T1000 (cell line): ENCODE results near the gene CLCN7.
A peak's percentile ranks its signal among the peaks of the same experiment; 100 is the strongest.

Experiments used
- DNase-seq: peaks from one replicate; lab custom pipeline; 2025; ENCODE audit warnings: mixed read lengths; lab: John Stamatoyannopoulos, UW

The CLCN7 gene, protein sequence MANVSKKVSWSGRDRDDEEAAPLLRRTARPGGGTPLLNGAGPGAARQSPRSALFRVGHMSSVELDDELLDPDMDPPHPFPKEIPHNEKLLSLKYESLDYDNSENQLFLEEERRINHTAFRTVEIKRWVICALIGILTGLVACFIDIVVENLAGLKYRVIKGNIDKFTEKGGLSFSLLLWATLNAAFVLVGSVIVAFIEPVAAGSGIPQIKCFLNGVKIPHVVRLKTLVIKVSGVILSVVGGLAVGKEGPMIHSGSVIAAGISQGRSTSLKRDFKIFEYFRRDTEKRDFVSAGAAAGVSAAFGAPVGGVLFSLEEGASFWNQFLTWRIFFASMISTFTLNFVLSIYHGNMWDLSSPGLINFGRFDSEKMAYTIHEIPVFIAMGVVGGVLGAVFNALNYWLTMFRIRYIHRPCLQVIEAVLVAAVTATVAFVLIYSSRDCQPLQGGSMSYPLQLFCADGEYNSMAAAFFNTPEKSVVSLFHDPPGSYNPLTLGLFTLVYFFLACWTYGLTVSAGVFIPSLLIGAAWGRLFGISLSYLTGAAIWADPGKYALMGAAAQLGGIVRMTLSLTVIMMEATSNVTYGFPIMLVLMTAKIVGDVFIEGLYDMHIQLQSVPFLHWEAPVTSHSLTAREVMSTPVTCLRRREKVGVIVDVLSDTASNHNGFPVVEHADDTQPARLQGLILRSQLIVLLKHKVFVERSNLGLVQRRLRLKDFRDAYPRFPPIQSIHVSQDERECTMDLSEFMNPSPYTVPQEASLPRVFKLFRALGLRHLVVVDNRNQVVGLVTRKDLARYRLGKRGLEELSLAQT

DNA sequence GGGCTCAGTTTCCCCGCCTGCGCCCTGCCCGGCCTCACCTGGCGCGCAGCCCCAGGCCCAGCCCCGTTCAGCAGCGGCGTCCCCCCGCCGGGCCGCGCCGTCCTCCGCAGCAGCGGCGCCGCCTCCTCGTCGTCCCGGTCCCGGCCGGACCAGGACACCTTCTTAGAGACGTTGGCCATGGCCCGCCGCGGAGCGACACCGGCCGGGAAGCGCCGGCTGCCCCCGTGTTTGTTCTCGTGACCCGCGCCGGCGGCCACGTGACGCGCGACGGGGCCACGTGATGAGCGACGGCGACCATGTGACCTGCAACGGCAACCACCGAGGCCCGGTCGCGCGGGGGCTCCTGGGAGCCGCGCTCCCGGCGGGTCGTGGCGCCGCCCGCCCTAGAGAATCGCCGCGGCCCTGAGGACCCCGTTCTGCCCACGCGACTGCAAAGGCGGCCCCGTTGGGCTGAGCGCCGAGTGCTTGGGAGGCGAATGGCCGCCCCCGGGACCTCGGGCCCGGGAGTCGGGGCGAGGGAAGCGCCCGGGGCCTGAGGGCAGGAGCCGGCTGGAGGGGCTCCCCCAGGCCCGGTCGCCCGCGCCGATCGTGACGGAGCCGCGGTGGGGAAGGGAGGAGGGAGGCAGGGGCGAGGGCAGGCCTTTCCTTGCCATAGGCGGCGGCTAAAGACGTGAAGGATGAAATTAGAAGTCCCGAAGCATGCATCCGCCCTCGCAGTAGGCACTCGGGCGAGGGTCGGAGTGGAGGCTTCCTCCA lies at the start of gene CLCN7:
TSS of gene CLCN7 (minus strand) at position 233 of the 756 bp plus-strand sequence. CDS start at position 179, 54 bp downstream.
- peak; percentile 63 for DNase-seq

DNA sequence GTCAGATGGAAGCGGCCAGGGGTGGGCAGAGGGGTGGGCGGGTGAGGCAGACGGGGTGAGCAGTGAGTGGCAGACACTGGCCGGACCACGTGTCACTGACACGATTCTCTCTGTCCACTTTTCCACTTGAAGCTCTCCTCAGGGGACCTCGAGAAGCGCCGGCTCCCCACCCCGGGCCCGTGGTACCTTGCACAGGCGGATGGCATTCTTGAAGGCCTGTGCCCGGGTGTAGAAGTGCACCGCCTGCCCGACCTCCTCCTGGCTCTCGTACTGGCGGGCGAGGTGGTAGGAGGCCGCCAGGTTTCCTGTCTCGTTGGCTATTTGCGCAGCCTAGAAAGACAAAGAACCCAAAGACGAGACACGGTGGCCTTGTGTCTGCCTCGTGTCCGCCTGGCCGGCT lies 49.5 kb upstream of the CLCN7 start:
- DNase-seq: no peak

DNA sequence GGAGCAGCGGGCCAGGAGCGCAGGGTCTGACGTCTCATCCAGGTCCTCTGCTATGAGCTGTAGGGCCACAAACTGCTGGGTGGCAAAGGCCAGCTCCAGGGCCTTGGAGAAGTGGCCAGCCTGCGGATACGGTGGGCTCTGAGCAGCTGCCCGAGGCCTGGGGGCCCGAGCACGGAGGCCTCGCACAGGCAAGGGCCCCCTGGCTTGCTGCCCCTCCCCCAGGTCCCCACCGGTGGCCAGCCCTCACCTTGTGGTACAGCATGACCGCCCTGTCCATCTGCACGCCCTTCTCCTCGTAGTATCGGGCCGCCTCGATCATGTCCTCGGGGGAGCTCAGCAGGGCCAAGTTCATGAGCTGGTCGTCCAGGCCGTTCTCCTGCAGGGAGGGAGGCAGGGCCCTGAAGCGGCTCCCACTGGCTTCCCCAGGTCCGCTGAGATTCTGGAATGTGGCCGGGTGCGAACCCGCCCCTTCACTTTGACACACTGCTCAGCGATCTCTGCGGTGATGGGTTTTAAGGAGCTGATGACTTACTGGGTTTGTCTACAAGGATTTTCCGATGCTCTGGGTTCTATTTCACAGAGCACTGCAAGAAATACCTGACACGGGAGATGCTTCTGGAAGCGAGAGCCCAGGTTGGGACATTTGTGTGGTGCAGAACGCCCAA lies 48.9 kb upstream of the CLCN7 start:
- no peak for DNase-seq

DNA sequence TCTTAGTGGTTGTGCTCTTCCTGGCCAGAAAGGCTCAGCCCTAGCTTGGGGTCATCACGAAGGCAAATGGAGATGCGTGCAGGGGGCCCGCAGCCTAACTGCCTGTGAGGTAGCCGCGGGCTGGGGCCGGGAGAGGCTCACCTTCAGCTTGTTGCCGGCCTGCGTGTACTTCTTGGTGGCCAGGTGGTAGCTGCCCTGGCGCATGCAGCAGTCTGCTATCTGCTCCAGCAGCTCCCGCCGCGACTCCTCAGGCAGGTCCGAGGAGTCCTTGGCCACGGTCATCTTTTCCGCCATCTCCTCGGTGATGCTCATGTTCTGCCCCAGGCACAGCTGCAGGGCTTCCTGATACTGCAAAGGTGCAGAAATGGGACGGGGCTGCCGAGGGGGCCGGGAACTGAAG lies 45.6 kb upstream of the CLCN7 start:
- no peak for DNase-seq

DNA sequence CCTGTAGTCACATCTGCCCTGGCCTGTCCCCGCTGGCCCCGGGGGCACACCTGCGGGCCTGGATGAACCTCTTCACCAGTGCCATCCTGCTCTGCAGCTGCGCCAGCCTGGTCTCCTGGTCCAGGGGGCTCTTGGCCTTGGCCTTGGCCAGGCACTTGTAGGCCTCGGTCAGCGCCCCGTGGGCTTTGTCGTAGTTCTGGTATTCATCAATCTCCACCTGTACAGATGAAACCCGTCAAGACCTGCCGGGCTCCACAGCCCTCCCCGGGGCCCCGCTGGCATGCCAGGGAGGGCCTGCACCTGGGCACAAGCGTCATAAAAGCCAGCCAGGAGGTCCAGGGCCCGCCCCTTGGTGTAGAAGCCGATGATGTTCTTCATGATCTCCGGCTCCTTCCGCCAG lies 45.0 kb upstream of the CLCN7 start:
- no peak for DNase-seq

DNA sequence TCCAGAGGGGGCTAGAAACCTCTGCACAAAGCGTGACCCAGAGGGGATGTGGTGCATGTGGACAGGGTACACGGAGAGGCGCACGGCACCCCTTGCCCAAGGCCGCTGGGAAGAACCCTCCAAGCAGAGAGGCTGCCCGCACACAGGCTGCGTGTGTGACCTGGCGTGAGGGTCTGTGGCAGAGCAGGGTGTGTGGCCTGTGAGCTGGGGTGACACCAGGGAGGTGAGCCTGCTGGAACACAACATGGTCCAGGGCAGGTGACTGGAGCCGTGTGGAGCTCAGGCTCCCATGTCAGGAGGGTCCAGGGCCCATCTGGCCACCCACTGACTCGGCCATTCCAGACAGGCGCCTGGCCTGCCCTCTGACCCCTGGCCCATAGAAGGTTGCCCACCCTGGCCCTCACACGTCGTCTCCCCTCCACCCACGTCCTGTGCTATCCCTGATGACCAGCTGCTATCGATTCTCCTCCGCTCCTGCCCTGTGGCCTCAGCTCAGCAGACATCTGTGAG lies 43.9 kb upstream of the CLCN7 start:
- no peak for DNase-seq

DNA sequence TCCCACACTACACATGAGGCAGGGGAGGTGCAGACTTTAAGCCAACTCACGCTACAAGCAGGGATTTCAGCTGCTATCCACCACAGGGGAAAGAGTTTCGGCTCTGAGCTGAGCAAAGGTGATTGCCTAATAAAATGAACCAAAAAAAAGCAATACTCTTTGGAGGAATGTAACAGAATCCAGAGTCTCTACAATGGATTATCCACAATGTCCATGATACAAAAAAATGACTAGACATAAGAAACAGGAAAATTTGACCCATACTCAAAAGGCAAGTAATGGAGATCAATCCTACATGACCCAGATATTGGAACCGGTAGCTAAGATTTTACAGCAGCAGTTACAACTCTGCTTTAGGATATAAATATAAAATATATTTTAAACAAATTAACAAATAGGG lies 39.7 kb upstream of the CLCN7 start:
- no peak for DNase-seq

DNA sequence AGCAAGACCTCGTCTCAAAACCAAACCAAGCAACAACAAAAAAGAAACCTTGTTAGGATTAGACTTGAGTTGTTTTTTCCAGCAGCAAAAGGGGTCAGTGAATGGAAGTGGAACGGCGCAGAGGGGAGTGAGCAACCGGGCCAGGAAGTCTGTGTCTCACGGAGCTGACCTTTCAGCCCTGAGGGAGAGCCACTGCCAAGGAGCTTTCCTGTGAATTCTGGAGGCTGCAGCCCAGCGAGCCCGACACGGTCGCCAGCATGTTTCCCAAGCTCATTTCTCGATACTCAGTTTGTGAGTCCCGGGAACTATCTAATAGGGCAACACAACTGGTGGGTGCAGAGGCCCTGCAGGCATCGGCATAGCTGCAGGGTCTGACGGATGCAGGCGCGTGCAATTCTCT lies 37.9 kb upstream of the CLCN7 start:
- DNase-seq: no peak

DNA sequence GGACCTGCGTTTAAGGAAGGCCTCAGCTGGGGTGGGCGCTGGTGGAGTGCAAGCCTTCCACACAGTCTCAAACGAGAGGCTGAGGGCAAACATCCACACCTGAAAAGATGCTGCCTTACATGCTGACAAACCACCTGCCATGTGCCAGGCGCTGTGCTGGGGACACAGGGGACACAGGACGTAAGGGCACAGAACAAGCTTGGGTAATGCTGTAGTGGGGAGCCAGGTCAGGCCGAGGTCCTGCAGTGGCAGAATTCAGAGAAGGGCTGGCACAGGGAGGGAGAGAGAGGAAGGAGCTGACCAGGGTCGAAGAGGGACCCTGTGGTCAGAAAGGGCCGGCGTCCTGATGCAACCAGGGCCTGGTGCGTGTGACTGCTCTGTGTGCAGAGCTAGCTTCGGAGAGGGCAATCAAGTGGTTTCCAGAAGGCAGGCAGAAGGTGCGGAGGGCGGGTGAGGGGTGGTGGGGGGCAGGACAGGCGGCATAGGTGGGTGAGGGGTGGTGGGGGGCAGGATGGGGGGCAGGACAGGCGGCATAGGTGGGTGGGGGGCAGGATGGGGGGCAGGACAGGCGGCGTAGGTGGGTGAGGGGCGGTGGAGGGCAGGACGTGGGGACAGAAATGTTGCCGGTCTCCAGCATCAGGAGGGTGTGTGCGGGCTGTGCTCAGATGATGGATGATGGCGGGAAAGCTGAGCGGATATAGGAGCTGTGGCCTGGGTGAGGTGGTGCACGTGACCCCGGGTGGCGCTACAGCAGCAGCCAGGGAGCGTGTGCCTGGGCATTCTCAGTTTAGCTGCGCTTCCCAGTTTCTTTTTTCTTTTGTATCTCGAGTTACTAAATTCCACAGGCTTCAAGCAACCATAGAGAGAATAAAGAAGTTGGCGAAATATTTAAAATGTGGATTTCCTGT lies 37.1 kb upstream of the CLCN7 start:
- no peak for DNase-seq

DNA sequence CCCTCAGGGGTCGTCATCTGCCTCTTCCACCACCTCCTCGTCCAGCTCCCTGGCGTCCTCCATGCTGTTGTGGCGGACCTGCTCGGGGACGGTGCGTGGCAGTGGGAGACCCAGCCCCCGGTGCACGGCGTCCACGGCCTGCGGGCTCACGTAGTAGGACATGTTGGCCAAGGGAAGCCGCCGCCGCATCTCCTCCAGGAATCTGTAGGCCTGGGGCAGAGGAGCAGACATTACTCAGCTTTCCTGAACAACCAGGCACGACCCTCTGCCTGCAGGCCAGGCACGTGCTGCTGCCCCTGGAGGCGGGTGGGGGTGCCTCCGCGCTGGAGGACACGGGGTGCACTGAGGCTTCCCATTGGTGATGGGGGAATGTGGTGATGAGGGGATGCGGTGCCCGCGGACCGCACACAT lies 36.1 kb upstream of the CLCN7 start:
- DNase-seq: no peak

DNA sequence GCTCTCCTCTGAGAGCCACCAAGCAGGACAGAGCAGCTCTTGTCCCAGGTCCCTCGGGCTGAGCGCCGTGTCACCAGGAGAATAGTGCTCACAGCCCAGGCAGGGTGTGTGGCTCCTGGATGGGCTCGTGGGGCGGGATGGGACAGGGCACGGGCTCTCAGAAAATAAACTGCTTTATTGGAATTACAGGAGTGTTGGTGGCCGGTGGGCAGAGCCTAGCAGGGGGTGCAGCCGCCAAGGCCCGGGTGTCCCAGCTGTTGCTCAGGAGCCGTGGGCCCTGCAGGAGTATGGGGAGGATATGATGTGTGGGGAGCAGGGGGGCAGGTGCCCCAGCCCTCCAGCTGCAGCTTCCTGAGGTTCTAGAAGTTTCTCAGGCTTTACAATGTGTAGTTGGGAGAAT lies 35.4 kb upstream of the CLCN7 start:
- no peak for DNase-seq

DNA sequence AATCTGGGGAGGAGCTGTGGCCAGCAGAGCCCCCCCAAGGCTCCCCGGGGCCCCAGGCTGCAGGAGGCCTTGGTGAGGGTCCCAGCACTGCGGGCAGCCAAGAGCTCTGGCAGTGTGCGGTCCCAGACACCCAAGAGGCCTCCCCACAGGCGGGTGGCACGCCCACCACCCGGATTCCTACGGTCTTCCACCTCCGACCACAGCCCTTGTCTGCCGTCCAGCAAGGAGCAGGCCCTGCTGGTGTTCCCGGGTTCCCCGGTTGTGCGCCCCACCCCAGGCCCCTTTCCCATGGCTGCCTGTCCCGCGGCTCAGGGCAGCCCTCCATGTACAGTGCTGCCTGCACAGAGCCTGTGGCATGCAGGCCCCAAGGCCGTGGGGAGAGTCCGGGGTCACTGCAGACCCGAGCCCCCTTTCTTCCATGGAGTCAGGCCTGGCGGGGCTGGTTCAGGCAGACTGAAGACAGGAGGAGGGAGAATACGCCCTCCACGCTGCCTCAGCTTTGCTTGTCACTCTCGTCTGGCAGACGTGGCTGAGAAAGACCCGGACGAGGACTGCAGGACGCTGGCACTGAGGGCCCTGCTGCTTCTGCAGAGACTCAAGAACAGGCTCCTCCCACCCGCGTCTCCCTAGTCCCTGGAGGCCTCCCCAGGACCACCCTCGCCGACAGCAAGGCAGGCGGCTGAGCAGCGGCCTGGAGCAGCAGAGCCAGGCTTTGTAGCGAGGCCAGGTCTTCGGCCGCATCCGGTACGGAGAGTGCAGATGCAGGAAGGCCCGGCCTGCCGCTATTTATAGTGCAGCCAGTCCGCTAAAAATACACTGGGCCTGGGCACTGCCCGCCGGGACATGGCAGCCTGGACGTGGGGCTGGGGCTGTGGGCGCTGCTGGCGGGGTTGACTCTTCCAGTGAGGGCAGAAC lies 34.7 kb upstream of the CLCN7 start:
- DNase-seq: no peak

DNA sequence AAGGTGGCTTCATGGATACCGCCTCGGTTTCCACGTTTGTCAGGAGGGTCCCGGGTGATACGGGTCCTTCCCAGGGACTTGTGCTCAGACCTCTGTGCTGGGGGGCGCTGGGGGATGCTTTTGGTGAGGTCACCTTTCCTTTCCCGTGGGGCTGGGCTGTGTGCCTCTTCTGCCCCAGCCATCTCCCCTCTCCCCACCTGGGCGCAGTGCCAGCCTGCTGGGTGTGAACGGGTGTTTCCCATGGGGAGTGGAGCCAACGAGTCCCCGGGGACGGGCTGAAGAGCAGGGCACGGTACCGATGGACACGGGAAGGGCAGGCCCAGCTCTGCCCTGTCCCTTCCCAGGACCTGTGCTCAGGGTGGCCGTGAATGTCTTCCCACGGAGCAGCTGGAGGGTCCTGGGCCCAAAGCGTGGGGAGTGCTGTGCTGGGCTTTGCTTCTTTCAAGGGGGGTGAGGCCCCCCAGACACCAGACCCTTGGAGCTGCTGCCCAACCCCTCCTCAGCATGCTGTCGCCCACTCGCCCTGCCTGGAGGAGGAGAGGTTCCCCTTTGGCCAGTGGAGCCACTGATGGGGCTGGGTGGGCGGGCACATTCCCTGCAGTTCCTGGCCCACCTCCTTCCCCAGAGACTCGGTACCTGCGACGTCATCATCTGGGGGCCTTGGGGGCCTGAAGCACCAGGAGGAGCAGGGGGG lies 33.8 kb upstream of the CLCN7 start:
- DNase-seq: no peak

DNA sequence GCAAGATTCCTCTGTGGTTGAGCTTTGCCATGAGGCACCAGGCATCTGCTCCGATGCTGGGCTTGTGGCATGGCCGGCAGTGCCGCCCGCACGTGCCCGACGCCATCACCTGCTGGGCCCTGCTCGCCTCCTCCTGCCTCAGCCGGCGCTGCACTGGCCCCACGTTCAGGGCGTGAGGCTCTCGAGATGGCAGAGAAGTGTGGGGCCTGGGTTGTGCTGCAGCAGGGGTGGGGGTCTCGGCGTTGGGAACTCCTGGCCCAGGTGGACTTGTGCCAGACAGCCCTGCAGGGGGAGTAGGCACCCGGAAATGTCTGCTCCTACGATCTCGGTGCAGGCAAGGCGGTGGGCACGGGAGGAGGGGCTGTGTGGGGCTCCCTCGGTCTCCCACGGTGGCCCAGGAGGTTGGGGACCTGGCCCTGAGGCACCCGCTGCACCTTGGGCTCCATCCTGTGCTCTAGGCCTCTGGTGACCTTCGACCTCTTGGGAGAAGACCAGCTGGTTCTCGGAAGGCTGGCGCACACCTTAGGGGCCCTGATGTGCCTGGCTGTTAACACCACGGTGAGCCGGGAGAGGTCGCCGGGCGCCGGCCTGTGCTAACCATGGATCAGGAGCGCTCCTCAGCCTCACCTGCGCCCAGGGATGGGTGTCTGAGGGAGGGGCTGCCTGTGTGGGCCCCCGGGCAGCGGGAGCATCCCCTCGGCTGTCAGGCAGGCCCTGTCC lies 31.8 kb upstream of the CLCN7 start:
- DNase-seq: no peak

DNA sequence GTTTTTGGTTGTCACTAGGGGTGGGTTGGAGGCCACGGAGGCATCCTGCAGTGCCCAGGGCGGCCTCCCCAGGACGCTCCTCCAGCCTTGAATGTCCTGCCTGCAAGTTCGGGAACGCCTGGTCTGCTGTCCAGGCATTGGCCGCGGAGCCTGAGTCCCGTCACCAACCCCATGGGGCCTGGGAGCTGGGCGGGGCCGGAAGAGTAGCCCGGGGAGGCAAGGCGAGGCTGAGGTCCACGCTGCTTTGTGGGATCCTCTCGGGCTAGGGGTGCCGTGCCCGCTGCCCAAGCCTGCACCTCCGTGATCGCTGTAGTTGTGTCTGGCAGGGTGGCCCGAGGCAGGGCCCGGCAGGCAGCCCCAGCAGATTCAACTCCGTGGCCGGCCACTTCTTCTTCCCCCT lies 31.1 kb upstream of the CLCN7 start:
- no peak for DNase-seq

DNA sequence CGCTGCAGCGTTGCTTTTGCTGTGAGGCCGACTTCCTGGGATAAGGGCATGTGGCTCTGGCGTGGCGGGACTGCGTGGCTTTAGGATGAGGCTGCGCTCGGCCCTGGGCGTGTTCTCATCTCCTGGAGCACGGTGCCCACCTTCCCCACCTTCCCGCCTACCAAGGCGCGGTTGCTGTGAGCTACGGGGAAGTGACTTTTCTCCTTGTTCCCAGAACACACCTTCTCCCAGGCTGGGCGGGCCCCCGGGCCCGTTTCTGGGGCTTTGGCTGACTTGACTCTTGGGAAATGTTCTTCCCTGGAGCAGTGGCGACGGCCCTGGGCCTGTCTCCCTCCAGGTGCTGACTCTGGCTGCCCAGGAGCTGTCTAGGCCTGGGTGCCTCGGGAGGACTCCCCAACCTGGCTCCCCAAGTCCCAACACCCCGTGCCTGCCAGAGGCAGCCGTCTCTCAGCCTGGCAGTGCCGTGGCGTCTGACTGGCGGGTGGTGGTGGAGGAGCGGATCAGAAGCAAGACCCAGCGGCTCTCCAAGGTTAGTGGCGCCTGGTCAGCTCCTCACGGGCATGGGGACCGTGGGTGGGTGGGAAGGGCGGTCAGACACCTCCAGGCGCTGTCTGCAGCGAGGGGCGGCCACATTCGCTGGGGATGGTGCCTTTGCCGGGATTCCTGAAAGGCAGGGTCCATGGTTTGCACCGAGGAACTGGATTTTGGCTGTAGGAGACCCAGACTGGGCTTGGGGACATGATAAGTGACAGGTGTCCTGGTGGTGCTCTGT lies 30.4 kb upstream of the CLCN7 start:
- no peak for DNase-seq

DNA sequence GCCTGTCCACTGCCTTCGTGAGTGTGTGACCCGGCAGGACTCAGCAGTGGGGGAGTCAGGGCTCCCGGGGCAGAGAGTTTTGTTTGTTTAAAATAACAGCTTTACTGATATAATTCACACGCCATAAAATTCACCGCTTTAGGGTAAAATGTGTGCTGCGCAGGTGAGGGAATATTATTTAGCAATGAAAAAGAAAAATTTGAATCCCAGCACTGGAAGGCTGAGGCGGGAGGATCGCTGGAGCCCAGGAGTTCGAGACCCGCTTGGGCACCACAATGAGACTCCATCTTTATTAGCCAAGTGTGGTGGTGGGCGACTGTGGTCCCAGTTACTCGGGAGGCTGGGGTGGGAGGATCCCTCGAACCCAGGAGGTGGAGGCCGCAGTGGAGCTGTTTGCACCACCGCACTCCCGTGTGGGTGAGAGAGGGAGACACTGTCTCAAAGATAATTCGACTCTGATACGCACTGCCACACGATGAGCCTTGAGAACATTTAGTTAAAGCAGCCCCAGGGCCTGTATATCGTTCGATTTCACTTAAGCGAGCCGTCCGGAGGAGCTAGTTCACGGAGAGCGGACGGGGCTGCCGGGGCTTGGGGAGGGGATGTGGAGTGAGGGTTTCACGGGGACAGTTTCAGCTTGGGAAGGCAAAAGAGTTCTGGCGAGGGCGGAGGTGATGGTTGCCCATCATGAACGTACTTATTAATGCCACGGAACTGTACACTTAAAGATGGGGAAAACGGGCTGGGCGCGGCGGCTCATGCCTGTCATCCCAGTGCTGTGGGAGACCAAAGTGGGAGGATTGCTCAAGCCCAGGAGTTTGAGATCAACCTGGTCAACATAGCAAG lies 28.5 kb upstream of the CLCN7 start:
- no peak for DNase-seq
